ENCODE data around the gene APOBEC3F. TPM values are rescaled to one million over a fixed set of nuclear protein-coding genes. Genes with fewer than 3 reads are reported as not detected.

APOBEC3F gene
- total RNA-seq, 3 donors from 2014 or later (not counting 1 experiment from before 2014, with no cell fraction given) = 30.1 to 54.4 (median 41.0) TPM

- peak overlapping the region; percentile 98 to 99 for H3K27ac Mint-ChIP-seq
- Histone ChIP-seq H3K9me3 (ENCODE audit: control insufficient read depth, insufficient read depth, low read length) (no peaks in the 10 kb centered on the region), H3K36me3 (ENCODE audit: control insufficient read depth, insufficient read depth, low read length) (peaks cover 49% of the 10 kb centered on the region), H3K4me3 (ENCODE audit: low read length) (no peak overlapping the region), H3K4me1 (ENCODE audit: control insufficient read depth, insufficient read depth, low read length) (peaks cover 85% of the 10 kb centered on the region), H3K27me3 (ENCODE audit: control insufficient read depth, insufficient read depth, low read length) (no peaks in the 10 kb centered on the region), H3K27ac (ENCODE audit: low read length) (peak overlapping the region; percentile 76)
- DNase-seq = peak; percentile 65 to 74
- no peaks in the 10 kb centered on the region for H3K36me3 Mint-ChIP-seq
- H3K4me3 Mint-ChIP-seq = peak overlapping the region; percentile 99
- H3K27me3 Mint-ChIP-seq (ENCODE audit: low read depth in 2 of 2) = no peaks in the 10 kb centered on the region
- WGBS (ENCODE audit: insufficient coverage) = 33% methylated on average over 9 of the region's 9 CpGs
- no peaks in the 10 kb centered on the region for H3K9me3 Mint-ChIP-seq
- intact Hi-C loops (cut with micrococcal nuclease) = loop anchor here (1.0 to 5.0 kb wide), 3 partner anchors 10 to 58 kb away; partner anchors contain the start of gene APOBEC3D
- H3K4me1 Mint-ChIP-seq = peaks cover 75 to 86% of the 10 kb centered on the region in 2 donors
- ATAC-seq = peak; percentile 43 to 56 (median 51)
- TF ChIP-seq CTCF (IDR thresholded peaks at IDR 0.05) = no peak
Observed at GRCh38 chr22:39080052-39080762, 39.5 kb downstream of the APOBEC3F start.

- peak overlapping the region; percentile 76 for H3K27ac ChIP-seq (ENCODE audit: low read length)
- H3K36me3 ChIP-seq (ENCODE audit: control insufficient read depth, insufficient read depth, low read length) = peaks cover 50% of the 10 kb centered on the region
- Mint-ChIP-seq H3K9me3 (no peaks in the 10 kb centered on the region), H3K4me1 (peaks cover 74 to 85% of the 10 kb centered on the region in 2 donors), H3K27me3 (ENCODE audit: low read depth in 2 of 2) (no peaks in the 10 kb centered on the region), H3K4me3 (peak overlapping the region; percentile 99), H3K36me3 (no peaks in the 10 kb centered on the region), H3K27ac (peak overlapping the region; percentile 98 to 99)
- no peak overlapping the region for H3K4me3 ChIP-seq (ENCODE audit: low read length)
- WGBS (ENCODE audit: insufficient coverage) = 82% methylated on average over 12 of the region's 12 CpGs
- no peaks in the 10 kb centered on the region for H3K9me3 ChIP-seq (ENCODE audit: control insufficient read depth, insufficient read depth, low read length)
- H3K4me1 ChIP-seq (ENCODE audit: control insufficient read depth, insufficient read depth, low read length) = peaks cover 91% of the 10 kb centered on the region
- TF ChIP-seq CTCF (IDR thresholded peaks at IDR 0.05) = no peak
- intact Hi-C loops (cut with micrococcal nuclease) = loop anchor here (5.0 kb wide), 1 partner anchor 59 kb away; the partner anchor contains the start of gene APOBEC3D
- no peak for DNase-seq
- ATAC-seq = no peak
- no peaks in the 10 kb centered on the region for H3K27me3 ChIP-seq (ENCODE audit: control insufficient read depth, insufficient read depth, low read length)
Observed at GRCh38 chr22:39081016-39081415, 40.4 kb downstream of the APOBEC3F start.

- no peaks in the 10 kb centered on the region for H3K36me3 Mint-ChIP-seq
- DNase-seq = no peak
- Histone ChIP-seq H3K9me3 (ENCODE audit: control insufficient read depth, insufficient read depth, low read length) (no peaks in the 10 kb centered on the region), H3K27me3 (ENCODE audit: control insufficient read depth, insufficient read depth, low read length) (no peaks in the 10 kb centered on the region), H3K36me3 (ENCODE audit: control insufficient read depth, insufficient read depth, low read length) (peaks cover 56% of the 10 kb centered on the region), H3K27ac (ENCODE audit: low read length) (peak overlapping the region; percentile 76), H3K4me3 (ENCODE audit: low read length) (no peak overlapping the region), H3K4me1 (ENCODE audit: control insufficient read depth, insufficient read depth, low read length) (peaks cover 91% of the 10 kb centered on the region)
- peak overlapping the region; percentile 99 for H3K4me3 Mint-ChIP-seq
- H3K27me3 Mint-ChIP-seq (ENCODE audit: low read depth in 2 of 2) = no peaks in the 10 kb centered on the region
- peaks cover 74 to 84% of the 10 kb centered on the region in 2 donors for H3K4me1 Mint-ChIP-seq
- TF ChIP-seq CTCF (IDR thresholded peaks at IDR 0.05) = no peak
- no peak for ATAC-seq
- intact Hi-C loops (cut with micrococcal nuclease) = loop anchor here (5.0 kb wide), 1 partner anchor 59 kb away; the partner anchor contains the start of gene APOBEC3D
- 73% methylated on average over 8 of the region's 8 CpGs for WGBS (ENCODE audit: insufficient coverage)
- H3K9me3 Mint-ChIP-seq = no peaks in the 10 kb centered on the region
- H3K27ac Mint-ChIP-seq = peak overlapping the region; percentile 98 to 99
Observed at GRCh38 chr22:39081598-39081997, 40.9 kb downstream of the APOBEC3F start.
